HG03565 (cell line): ENCODE results near the gene TTLL9.
"Not testable (repeated sequence)": the region's sequence is repeated elsewhere in the genome, so short reads cannot be mapped to it uniquely, and the experiment has no call there.

Experiments used
- ATAC-seq: cut with Tn5 transposase; IDR thresholded peaks from one replicate; pipeline ENCODE4 v1.9.1; 2021; ENCODE audit warnings: mild to moderate bottlenecking, moderate library complexity; ENCODE audit not compliant: unreplicated experiment

Gene TTLL9, protein sequence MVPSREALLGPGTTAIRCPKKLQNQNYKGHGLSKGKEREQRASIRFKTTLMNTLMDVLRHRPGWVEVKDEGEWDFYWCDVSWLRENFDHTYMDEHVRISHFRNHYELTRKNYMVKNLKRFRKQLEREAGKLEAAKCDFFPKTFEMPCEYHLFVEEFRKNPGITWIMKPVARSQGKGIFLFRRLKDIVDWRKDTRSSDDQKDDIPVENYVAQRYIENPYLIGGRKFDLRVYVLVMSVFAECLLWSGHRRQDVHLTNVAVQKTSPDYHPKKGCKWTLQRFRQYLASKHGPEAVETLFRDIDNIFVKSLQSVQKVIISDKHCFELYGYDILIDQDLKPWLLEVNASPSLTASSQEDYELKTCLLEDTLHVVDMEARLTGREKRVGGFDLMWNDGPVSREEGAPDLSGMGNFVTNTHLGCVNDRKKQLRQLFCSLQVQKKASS

DNA sequence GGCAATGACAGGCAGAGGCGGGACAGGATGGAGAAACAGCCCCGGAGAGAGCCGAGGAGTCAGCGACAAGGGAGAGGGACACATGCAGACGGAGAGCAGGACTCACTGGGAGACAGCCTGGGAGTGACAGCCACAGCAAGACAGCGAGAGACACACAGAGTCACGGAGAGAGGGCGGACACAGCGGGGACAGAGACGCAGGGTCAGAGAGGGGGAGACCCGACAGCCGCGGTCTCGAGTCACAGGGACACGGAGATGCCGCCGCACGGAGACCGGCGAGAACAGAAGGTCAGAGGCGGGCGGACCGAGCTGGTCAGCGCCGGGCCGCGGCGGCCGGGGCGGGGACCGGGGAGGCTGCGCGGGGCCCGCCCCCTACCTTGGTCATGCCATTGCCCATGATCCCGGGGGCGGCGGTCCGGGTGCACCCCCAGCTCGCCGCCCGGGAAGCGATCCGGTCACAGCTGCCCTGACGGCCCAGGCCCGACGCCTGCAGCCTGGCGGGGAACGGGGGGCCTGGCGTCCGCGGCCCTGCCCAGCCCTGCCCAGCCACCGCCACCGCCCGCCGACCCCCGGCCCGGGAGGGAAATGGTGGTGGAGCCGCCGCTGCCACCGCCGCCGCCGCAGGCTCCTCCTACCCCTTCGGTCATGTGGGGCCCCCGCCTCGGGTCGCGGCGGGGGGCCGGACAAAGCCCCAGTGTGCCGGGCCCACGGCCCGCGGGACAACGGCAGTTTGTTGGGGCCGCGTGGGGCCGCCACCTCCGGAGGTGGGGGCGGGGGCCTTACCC, at the start of gene TTLL9, which contains the start of gene DUSP15:
TTLL9 (plus strand) TSS at position 693 of the 784 bp plus-strand sequence. CDS start 493 bp downstream, outside the sequence.
DUSP15 (minus strand) TSS at position 586 of the 784 bp plus-strand sequence; CDS start at position 396, 190 bp downstream.
- no peak for ATAC-seq

DNA sequence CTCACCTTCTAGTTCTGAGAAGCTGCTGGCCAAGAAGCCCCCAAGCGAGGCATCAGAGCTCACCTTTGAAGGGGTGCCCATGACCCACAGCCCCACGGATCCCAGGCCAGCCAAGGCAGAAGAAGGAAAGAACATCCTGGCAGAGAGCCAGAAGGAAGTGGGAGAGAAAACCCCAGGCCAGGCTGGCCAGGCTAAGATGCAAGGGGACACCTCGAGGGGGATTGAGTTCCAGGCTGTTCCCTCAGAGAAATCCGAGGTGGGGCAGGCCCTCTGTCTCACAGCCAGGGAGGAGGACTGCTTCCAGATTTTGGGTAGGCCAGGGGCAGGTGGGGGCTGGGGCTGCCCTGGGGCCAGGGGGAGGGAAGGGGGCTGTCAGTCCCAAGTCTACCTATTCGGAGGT, 49.0 kb upstream of the TTLL9 start:
- ATAC-seq, result no peak

DNA sequence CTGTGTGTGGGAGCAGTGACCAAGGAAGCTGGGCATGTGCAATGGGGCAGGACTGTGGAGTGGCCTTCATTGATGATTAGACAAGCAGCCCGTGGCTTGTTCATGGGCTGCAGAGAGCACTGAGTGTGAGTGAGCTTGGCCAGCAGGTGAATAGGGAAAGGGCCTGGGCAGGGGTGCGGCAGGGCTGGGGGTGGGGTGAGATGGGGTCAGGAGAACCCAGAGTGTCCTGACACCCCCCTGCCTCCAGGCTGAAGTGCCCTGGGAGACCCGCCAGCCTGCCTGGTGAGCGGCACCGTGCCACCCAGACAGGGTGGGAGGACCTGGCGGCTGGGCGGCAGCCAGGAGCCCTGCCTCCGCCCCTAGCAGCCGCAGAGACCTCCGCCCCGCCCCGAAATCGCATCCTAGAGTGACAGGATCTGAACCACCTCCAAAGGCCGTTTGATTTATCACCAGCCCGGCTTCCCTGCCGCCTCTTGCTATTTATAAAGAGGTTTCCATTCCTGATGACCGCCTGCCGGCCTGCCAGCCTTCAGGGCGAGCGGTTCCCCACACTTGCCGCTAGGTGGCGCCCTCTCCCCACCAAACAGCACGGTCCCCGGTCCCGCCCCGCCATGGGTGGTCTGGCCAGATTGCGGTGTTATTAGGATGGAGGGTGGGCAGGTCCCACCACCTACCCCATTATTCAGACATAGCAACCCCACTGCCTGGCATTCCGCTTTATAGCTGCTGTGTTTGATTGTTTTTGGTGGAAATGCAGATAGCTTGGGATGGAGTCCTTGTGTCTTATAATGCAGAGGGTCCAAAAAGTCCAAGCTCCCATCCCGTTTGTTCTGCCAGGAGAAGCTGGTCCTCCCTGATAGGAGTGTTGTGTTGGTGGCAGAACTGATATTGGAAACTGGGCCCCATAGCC, 47.8 kb upstream of the TTLL9 start:
- ATAC-seq, result no peak

DNA sequence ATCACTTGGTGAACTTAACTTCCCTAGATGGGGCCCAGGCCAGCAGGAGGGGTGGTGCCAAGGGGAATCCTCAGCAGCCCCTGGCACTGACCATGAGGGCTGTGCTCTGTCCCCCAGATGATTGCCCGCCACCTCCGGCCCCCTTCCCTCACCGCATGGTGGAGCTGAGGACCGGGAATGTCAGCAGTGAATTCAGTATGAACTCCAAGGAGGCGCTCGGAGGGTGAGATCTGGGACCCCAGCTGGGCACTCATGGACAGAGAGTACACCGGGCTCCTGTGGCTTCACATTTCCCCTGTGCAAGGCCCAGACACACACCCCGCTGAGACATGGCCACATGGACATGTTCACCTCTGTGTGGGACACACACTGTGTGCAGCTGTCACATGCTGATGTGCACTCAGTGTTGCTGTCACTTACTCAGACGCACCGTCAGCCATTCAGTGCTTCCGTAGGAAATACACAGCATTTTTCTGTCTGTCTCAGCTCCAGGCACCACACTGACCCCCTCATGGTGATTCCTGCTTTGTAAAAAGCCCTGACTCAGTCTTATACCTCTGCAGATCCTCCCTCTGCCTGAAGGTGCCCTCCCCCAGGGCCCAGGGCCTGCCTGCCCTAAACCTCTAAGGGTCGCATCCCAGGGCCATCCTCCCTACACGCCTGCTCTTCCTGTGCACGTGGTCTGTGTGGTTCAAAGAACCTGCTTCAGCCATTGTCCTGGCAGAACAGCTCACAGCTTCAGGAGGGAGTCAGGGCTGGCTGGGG, 46.9 kb upstream of the TTLL9 start:
- ATAC-seq, result no peak

DNA sequence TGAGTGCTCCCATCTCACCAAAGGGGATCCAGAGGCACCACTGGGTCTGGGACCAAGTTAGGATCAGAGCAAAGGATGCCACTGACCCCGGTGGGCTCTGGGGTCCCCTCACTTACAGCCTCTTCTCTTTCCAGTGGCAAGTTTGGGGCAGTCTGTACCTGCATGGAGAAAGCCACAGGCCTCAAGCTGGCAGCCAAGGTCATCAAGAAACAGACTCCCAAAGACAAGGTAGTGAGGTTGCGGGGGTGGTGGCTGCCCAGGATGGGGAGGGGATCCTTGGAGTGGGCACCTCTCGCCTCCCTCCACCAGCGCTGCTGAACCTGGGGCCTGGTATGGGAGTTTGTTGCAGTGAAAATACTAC, 46.3 kb upstream of the TTLL9 start:
- no peak for ATAC-seq

DNA sequence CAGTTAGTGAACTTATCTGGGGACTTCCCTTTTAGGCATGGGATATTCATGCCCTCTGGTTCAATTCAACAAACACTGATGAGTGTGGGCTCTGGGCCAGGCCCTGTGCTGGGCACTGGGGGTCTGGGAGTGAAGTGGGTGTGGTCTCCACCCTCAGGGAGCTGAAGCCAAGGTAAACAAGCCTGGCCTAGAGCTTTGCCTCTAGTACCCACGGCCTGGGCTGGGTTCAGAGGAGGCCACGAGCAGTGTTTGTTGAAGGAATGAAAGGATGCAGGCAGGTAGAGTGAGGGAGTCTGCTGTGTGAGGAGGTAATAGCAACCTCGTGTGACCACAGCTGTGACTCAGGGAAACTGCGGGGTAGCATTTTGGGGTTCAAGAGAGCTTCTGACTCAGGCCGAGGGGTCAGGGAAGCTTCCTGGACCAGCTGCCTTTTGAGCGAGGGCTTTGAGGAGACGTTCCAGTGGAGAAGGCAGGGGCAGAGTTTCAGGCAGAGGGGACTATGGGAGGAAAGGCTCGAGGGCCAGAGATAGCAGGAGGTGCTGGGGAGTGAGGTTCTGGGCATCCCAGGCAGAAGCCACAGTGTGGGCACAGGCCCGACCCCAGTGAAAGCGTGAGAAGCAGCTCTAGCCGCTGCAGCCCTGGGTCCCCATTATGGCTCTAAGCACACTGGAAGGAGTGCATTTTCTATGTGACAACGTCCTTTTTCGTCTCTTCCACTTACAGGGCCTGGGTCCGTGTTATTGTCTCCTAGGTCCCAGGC, 45.7 kb upstream of the TTLL9 start:
- no peak for ATAC-seq

DNA sequence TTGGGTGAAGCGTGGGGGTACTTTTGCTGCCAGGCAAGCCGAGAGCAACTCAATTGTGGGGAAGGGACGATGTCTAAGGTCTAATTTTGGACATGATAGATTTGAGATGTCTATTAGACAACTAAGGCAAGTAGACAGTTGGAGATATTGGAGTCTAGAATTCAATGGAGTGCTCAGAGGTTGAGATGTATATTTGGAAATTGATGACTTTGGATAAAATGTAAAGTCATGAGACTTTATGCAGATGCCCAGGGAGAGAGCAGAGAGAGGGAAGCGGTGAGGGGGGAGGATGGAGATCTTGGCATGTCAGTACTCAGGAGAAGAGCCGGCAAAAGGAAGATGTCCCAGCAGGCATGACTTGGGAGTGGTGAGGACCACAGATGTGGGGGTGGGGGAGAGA, 44.4 kb upstream of the TTLL9 start:
- ATAC-seq, result no peak

DNA sequence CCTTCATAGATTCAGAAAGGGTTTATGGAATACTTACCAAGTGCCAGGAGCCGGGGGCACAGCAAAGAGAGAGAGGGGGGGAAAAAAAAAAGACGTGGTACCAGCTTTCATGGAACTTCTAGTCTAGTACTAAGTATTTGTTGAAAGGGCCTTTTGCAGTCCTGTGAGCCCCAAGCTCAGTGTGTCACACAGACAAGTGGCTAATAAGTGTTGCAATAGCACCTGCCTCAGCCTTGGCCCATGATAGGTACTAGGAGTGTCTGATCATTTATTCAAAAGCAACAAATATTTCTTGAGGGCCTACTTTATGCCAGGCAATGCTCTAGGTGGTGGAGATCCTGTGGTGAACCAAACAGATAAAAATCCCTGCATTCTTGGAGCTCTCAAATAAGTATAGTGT, 43.4 kb upstream of the TTLL9 start:
- ATAC-seq, result no peak

DNA sequence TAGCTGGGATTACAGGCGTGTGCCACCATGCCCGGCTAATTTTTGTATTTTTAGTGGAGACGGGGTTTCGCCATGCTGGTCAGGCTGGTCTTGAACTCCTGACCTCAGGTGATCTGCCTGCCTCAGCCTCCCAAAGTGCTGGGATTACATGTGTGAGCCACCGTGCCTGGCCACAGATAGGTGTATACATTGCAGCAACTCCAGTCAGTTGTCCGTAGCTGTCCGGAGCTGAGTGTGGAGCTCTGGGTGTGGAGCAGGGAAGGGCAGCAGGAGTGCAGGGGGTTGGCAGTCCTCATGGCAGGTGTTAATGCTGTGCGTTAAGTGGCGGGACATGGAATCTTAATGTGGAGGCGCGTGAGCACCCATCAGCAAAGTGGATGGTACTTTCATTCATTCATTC, 42.4 kb upstream of the TTLL9 start:
- ATAC-seq, result not testable (repeated sequence)

DNA sequence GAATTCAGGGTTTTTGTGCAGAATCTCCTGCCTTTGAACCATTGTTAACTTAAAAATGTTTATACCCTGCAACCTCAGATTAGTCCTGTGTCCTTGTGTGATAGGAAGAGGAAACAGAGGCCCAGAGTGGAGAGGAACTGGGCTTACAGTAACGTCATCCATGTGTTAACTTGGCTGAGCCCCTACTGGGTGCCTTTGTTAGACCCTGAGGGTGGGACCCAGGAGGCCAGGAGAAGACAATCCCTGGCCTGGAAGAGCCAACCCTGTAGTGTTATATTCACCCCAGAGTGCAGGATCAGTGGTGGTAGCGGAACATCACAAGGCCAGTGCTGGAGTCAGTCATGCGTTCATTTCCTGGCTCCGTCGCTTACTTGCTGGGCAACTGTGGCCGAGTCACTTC, 40.7 kb upstream of the TTLL9 start:
- ATAC-seq, result no peak

DNA sequence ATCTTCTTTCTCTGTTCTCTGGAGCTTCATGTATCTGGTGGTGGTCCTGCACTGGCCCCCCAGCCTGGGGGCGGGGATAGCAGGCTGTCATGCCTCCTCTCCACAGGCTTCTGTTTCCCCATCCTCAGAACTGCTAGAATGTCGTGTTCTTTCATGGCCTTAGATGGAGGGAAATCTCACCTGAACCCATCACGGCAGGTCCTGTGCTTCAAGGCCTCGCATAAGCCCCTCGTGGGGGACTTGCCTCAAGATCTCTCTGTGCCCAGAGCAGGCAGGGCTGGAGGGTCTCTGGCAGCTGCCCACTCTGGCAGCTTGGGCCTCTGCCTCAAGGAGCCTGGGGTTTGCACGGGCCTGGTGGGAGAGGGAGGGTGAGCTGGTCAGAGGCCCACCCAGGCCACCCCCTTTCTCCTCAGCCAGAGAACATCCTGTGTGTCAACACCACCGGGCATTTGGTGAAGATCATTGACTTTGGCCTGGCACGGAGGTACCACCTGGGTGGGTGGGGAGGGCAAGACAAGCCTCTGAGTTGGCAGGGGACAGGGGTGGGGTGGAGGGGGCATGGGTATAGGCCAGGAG, 39.9 kb upstream of the TTLL9 start:
- ATAC-seq, result no peak

DNA sequence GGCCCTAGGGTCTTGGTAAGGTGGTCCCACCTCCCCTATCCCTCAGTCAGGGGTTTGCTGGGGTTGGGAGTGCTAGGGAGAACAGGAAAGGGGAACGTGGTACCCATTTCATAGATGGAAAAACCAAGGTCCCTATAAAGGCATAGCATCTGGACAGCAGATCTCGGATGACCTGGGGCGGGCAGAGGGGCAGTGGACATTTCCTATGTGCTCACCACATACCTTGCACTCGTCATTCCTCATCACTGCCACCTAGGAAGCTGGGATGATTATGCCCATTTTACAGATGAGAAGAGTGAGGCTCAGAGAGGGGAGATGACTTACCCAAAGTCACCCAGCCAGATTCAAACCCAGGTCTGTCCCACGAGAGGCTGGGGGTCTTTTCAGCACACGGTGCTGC, 39.2 kb upstream of the TTLL9 start:
- no peak for ATAC-seq

DNA sequence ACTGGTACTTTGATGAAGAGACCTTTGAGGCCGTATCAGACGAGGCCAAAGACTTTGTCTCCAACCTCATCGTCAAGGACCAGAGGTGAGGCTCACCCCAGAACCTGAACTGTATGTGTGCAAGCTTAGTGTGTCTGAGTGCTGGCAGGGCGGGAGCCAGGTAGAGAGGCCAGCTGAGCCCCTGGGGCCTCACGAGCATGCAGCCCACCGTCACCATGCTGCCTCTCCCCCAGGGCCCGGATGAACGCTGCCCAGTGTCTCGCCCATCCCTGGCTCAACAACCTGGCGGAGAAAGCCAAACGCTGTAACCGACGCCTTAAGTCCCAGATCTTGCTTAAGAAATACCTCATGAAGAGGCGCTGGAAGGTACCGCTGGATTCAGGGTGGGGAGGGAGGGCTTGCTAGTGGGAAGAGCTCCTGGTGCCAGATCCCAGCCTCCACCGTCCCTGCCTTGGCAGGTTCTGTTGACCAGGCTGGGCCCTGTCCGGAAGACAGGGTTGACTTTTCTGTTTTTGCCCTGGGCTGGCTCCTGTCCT, 38.6 kb upstream of the TTLL9 start:
- ATAC-seq, result no peak

DNA sequence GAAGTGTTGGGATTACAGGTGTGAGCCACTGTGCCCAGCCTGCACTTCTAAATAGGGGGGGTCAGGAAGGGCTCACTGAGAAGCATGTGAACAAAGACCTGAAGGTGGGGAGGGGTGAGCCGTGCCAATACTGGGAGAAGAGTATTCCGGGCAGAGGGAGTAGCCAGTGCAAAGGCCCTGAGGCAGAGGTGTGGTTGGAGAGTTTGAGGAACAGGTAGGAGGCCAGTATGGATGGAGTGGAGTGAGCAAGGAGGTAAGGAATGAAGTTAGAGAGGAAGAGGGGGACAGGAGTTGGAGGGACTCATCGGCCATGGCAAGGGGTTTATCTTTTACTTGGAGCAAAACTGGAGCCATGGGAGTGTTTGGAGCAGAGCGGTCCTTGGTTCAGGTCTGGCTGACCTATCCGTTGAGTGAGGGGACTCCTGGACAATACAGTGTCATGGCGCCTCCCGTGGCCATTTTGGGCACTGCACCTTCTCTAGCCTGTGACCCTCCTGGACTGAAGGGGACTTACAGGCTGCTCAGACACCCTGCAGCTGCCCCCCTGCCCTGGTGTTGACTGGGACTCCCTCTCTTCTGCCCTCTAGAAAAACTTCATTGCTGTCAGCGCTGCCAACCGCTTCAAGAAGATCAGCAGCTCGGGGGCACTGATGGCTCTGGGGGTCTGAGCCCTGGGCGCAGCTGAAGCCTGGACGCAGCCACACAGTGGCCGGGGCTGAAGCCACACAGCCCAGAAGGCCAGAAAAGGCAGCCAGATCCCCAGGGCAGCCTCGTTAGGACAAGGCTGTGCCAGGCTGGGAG, 37.1 kb upstream of the TTLL9 start:
- ATAC-seq, result no peak

DNA sequence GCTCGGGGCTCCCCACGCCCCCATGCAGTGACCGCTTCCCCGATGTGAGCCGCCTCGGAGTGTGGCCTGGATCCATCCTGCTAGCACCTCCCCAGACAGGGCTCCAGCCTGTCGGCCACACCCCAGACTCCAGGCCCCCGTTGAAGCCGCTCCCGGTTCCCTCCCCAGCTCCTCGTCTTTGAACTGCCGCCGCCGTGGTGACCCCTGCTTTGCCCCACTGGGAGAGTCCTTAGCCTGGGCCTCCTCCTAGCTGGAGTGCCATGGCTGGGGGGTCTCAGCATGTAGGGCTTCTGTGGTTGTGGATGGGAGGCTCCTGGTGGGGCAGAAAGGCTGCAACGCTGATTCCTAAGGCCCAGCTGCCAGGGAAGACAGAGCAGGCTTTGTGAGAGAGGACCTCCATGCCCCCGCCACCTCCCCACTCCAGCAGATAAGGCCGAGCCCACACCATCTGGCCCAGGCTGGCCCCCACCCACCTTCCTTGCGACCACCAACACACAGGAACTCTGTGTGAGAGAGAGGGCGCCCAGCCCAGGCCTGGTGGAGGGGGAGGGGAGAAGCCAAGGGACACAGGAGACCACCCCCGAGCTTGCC, 36.4 kb upstream of the TTLL9 start:
- ATAC-seq, result no peak

DNA sequence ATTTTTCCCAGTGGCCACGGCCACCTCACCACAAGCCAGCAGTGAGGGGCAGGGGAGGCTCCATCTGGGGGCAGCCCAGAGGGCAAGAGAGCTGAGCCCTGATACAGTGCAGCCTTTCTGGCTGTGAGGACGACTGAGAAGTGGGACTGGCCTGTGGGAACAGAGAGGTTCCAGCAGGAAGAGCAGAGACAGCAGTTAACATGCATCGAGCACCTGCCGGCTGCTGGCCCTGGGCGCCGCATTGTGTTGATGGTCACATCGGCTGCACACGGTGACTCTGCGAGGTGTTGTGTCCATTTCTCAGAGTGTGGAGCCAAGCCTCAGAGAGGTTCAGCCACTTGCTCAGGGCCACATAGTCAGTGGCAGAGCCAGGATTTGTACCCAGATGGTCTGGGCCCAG, 34.9 kb upstream of the TTLL9 start:
- no peak for ATAC-seq

DNA sequence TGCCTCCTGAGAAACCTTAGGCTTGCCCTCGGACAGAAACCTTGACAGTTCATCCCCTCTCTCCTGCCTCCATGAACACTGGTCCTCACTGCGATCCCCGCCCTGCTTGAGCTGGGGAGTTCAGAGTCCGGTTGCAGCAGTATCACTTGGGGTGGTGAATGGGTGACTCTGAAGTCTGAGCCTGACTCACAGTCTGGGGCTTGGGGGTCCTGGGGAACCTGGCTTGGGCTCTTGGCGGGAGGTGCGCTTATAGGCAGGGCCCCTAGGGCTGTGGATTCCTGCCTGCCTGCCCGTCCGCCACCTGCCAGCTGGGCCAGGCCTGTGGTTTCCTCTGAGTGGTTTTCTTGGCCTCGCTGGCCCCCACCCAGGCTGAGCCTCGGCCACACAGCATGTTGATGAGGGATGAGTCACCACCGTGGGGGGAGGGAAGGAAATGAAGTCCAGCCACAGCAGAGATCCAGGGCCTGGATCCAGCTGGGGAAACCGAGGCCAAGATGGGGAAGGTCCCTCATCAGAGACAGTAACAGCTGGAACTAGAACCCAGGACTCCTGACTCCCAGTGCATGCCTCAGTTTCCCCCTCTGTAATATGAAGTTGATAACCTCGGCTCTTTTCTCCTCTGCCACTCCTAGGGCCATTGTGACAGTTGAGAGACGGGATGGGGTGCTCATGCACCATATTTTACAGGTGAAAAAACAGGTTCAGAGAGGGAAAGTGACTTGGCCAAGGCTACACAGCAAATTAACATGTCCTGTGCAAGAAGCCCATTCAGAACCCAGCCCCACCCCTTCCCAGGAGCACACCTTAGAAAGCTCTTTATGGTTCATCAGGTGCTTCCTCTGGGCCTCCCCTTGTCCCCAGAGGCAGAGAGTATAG, 34.2 kb upstream of the TTLL9 start:
- peak; percentile 53 for ATAC-seq
